ENCODE measurements around the gene S100A6. TPM values are rescaled to one million over a fixed set of nuclear protein-coding genes. Genes with fewer than 3 reads are reported as not detected.
A peak's percentile ranks its signal among the peaks of the same experiment; 100 is the strongest.

The S100A6 gene
- total RNA-seq, 1 donor from 2014 or later = 754 TPM

GRCh38 chr1:153550827-153551500 lies 15.2 kb upstream of the S100A6 start:
- TF ChIP-seq CTCF (IDR thresholded peaks at IDR 0.05; ENCODE audit: insufficient read depth, low read length, poor library complexity, severe bottlenecking) = no peak
- Histone ChIP-seq H3K4me3 (ENCODE audit: low read depth, low read length) (no peak overlapping the region), H3K27me3 (ENCODE audit: control insufficient read depth, insufficient read depth, low read length) (no peaks in the 10 kb centered on the region), H3K36me3 (ENCODE audit: control insufficient read depth, insufficient read depth, low read length) (no peaks in the 10 kb centered on the region)
- DNase-seq (ENCODE audit: low read depth) = no peak

GRCh38 chr1:153550398-153550758 lies 14.6 kb upstream of the S100A6 start:
- TF ChIP-seq CTCF (IDR thresholded peaks at IDR 0.05; ENCODE audit: insufficient read depth, low read length, poor library complexity, severe bottlenecking) = no peak
- Histone ChIP-seq H3K36me3 (ENCODE audit: control insufficient read depth, insufficient read depth, low read length) (no peaks in the 10 kb centered on the region), H3K27me3 (ENCODE audit: control insufficient read depth, insufficient read depth, low read length) (no peaks in the 10 kb centered on the region), H3K4me3 (ENCODE audit: low read depth, low read length) (no peak overlapping the region)
- no peak for DNase-seq (ENCODE audit: low read depth)

- H3K4me3 ChIP-seq (ENCODE audit: low read depth, low read length) = no peak overlapping the region
- no peak for TF ChIP-seq CTCF (IDR thresholded peaks at IDR 0.05; ENCODE audit: insufficient read depth, low read length, poor library complexity, severe bottlenecking)
- DNase-seq (ENCODE audit: low read depth) = no peak
- no peaks in the 10 kb centered on the region for H3K36me3 ChIP-seq (ENCODE audit: control insufficient read depth, insufficient read depth, low read length)
- H3K27me3 ChIP-seq (ENCODE audit: control insufficient read depth, insufficient read depth, low read length) = no peaks in the 10 kb centered on the region
Observed at GRCh38 chr1:153549741-153550397, 14.1 kb upstream of the S100A6 start.

DNA sequence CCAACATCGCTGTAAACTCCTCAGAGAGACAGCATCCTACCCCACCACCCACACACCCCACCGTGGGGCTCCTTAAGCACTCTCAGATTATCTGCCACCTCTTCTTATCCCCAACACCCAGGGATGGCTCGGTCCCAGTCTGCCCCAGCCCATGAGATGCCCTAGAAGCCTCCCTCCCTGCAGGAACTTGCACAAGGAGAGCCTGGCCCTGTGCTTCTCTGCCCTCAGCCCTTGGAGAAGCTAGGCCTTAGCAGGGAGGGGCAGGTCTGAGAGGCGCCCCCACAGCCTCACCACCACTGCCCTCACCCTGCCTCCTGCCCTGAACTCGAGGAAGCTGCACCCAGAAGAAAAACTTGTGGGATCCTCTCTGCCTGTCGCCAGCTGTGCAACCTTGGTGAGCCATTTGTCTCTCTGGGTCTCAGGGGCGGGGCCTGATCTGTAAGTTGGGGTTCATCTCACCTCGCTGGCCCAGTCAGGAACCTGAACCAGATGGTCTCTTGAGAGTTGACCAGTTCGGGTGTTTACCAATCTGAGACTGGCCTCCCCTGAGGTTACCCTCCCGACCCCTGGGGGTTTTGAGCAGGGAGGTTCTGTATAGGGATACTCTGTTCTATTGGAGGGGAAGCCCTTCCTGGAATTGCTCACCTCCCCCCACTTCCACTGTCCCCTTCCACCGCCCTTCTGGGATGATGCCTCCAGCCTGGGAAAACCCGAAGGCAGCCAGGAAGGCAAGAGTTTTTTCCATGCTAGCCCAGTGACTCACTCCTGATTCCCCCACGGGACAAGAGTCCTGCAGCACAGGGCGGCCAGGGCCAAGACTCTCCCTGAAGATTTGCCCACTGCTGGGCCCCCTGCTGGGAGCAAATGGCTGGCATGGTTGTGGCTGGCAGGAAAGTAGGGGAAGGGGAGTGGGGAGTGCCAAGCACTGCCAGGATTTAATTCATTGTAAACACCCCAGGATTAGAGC lies 13.2 kb upstream of the S100A6 start, which contains the start of gene S100A3:
Gene S100A3 (minus strand): TSS at position 537 of the 967 bp plus-strand sequence. CDS start 773 bp downstream, outside the sequence.
- Histone ChIP-seq H3K4me3 (ENCODE audit: low read depth, low read length) (no peak within 1 kb of the TSS), H3K36me3 (ENCODE audit: control insufficient read depth, insufficient read depth, low read length) (no peaks in the 10 kb centered on the region), H3K27me3 (ENCODE audit: control insufficient read depth, insufficient read depth, low read length) (no peaks in the 10 kb centered on the region)
- TF ChIP-seq CTCF (IDR thresholded peaks at IDR 0.05; ENCODE audit: insufficient read depth, low read length, poor library complexity, severe bottlenecking) = peak; percentile 26
- DNase-seq (ENCODE audit: low read depth) = peak; percentile 82

DNA sequence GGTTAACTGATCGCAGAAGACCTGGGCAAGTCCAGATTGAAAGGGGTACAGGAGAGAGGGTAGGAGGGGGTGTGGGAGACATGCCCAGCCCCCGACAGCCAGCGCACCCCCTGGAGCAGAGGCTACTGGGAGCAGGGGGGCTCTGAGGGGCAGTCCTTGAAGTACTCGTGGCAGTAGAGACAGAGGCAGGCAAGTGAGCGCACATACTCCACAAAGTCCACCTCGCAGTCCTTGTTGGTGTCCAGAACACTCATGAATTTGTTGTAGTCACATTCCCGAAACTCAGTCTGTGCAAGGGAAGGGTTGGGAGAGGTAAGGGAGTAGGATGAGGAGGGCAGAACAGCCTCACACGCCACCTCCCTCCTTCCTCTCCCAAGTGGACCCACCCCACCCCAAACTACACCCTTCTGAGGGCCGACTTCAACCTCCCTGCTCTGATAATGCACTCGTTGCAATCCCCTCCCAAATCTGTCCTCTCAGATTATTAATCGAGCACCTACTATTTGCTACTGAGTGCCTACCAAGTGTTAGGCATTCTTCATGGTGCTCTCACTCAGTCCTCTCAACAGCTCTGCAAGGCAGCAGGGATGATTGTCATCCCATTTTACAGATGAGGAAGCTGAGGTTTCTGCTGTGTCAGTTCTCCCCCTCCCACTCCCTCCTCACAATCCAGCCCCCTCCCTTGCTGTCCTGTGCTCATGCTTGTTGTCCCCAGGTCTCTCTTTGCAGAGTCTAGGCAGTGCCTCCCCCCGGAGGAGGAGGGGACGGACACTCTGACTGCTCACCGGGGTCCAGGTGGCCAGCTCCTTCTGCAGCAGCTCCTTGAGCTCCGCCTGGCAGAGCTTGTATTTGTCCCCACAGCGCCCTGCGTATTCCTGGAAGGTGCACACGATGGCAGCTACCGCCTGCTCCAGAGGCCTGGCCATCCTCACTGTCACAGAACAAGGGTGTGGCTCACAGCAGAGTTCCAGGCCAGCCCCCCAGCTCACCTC lies 12.1 kb upstream of the S100A6 start:
- no peak overlapping the region for H3K4me3 ChIP-seq (ENCODE audit: low read depth, low read length)
- no peaks in the 10 kb centered on the region for H3K27me3 ChIP-seq (ENCODE audit: control insufficient read depth, insufficient read depth, low read length)
- H3K36me3 ChIP-seq (ENCODE audit: control insufficient read depth, insufficient read depth, low read length) = no peaks in the 10 kb centered on the region
- TF ChIP-seq CTCF (IDR thresholded peaks at IDR 0.05; ENCODE audit: insufficient read depth, low read length, poor library complexity, severe bottlenecking) = no peak
- DNase-seq (ENCODE audit: low read depth) = no peak

Data from kidney epithelial cell (primary cell).